ENCODE measurements around the gene LHX3.

- TF ChIP-seq CTCF (conservative IDR thresholded peaks at IDR 0.05; ENCODE audit: low read depth, low read length) (no peak), EZH2 (IDR thresholded peaks at IDR 0.05; ENCODE audit: borderline replicate concordance, low read depth, low read length, poor library complexity, severe bottlenecking) (no peak)
Observed at GRCh38 chr9:136253246-136254130, 48.6 kb upstream of the LHX3 start.

Measured in A673 (cell line).